IMR-90 (cell line): ENCODE measurements around the gene PON2. TPM values are rescaled to one million over a fixed set of nuclear protein-coding genes. Genes with fewer than 3 reads are reported as not detected.

ENCODE experiments used
- ATAC-seq: fragments of 200-7000 bp; cut with Tn5 transposase; 2 replicates; pipeline ENCODE4 v1.9.1; 2020; ENCODE audit warnings: low read depth, mild to moderate bottlenecking, moderate library complexity
- BruUV-seq: library from RNA; stranded (reverse); fragments of 400-500 nt; replicated peaks from 2 replicates; lab custom pipeline; 2021; lab: Mats Ljungman, UMichigan
- CTCF ChIA-PET: fragments of 300-600 bp; formaldehyde crosslinking; extraction: SDS; loops from one replicate; lab custom pipeline; 2021; ENCODE audit warnings: antibody characterized with exemption; lab: Yijun Ruan, JAX
- POLR2A ChIA-PET: fragments of 300-600 bp; sonication (Branson Sonifier 250); formaldehyde crosslinking; loops from one replicate; lab custom pipeline; 2022; ENCODE audit warnings: antibody characterized with exemption; ENCODE audit not compliant: unreplicated experiment; lab: Charles Lee
- DNase-seq: peaks from one replicate; pipeline ENCODE4 v3.0.0; 2013
- H2AFZ ChIP-seq: replicated peaks from 2 replicates; pipeline ENCODE3; 2013; ENCODE audit warnings: low read length, mild to moderate bottlenecking; ENCODE audit not compliant: poor library complexity
- H2AK5ac ChIP-seq: 2 replicates; pipeline ENCODE4 v1.6.1; 2013; ENCODE audit warnings: low read depth, low read length, inconsistent platforms
- H2AK9ac ChIP-seq: replicated peaks from 2 replicates; pipeline ENCODE3; 2013; ENCODE audit warnings: mild to moderate bottlenecking, low read depth, low read length, moderate library complexity; ENCODE audit not compliant: poor library complexity
- H2BK120ac ChIP-seq: 2 replicates; pipeline ENCODE4 v1.6.1; 2013; ENCODE audit warnings: low read depth, low read length, inconsistent platforms
- H2BK15ac ChIP-seq: 3 replicates; pipeline ENCODE4 v1.6.1; 2013; ENCODE audit warnings: low read depth, low read length, inconsistent platforms
- H2BK20ac ChIP-seq: 2 replicates; pipeline ENCODE4 v1.6.1; 2013; ENCODE audit warnings: low read depth, mild to moderate bottlenecking, inconsistent platforms, low read length, moderate library complexity
- H2BK5ac ChIP-seq: 2 replicates; pipeline ENCODE4 v1.6.1; 2013; ENCODE audit warnings: mild to moderate bottlenecking, low read depth, low read length, inconsistent platforms; ENCODE audit not compliant: poor library complexity, severe bottlenecking
- H3K14ac ChIP-seq: replicated peaks from 2 replicates; pipeline ENCODE4 v1.6.1; 2013; ENCODE audit warnings: low read depth, low read length, inconsistent platforms
- H3K18ac ChIP-seq: 2 replicates; pipeline ENCODE4 v1.6.1; 2013; ENCODE audit warnings: low read depth, low read length, control low read depth
- H3K23ac ChIP-seq: 2 replicates; pipeline ENCODE4 v1.6.1; 2013; ENCODE audit warnings: low read depth, low read length, inconsistent platforms
- H3K27ac ChIP-seq: 2 replicates; pipeline ENCODE4 v1.5.1; 2013; ENCODE audit warnings: mild to moderate bottlenecking, control low read depth, low read length; ENCODE audit not compliant: insufficient read depth
- H3K27me3 ChIP-seq: 2 replicates; pipeline ENCODE4 v1.6.1; 2013; ENCODE audit warnings: low read length; ENCODE audit not compliant: control insufficient read depth, insufficient read depth
- H3K36me3 ChIP-seq: 2 replicates; pipeline ENCODE4 v1.6.1; 2013; ENCODE audit warnings: low read length, mixed read lengths; ENCODE audit not compliant: control insufficient read depth, insufficient read depth
- H3K4ac ChIP-seq: 2 replicates; pipeline ENCODE4 v1.6.1; 2013; ENCODE audit warnings: low read depth, low read length, inconsistent platforms
- H3K4me1 ChIP-seq: 2 replicates; pipeline ENCODE4 v1.6.1; 2013; ENCODE audit warnings: low read length, mixed read lengths; ENCODE audit not compliant: control insufficient read depth, insufficient read depth
- H3K4me2 ChIP-seq: 2 replicates; pipeline ENCODE4 v1.6.1; 2013; ENCODE audit warnings: low read depth, mild to moderate bottlenecking, control low read depth, low read length, moderate library complexity
- H3K4me3 ChIP-seq: 2 replicates; pipeline ENCODE4 v1.5.1; 2013; ENCODE audit warnings: low read depth, mild to moderate bottlenecking, control low read depth, low read length, moderate library complexity; ENCODE audit not compliant: insufficient read depth
- H3K56ac ChIP-seq: 2 replicates; pipeline ENCODE4 v1.6.1; 2013; ENCODE audit warnings: low read length, inconsistent platforms; ENCODE audit not compliant: insufficient read depth; ENCODE audit errors: extremely low read depth
- H3K79me1 ChIP-seq, 2 experiments: 2 replicates each; pipeline ENCODE4 v1.6.1; 2013; ENCODE audit warnings: low read length in 2 of 2, inconsistent platforms in 1 of 2, low read depth in 1 of 2
- H3K9ac ChIP-seq: 2 replicates; pipeline ENCODE4 v1.6.1; 2013; ENCODE audit warnings: low read depth, low read length, control low read depth
- H3K9me1 ChIP-seq: 2 replicates; pipeline ENCODE4 v1.6.1; 2013; ENCODE audit warnings: low read length, inconsistent platforms; ENCODE audit not compliant: insufficient read depth
- H3K9me3 ChIP-seq: 2 replicates; pipeline ENCODE4 v1.6.1; 2013; ENCODE audit warnings: low read length; ENCODE audit not compliant: control insufficient read depth, insufficient read depth
- H4K20me1 ChIP-seq: 2 replicates; pipeline ENCODE4 v1.6.1; 2013; ENCODE audit warnings: low read length, inconsistent platforms; ENCODE audit not compliant: insufficient read depth
- H4K5ac ChIP-seq: 2 replicates; pipeline ENCODE4 v1.6.1; 2013; ENCODE audit warnings: mild to moderate bottlenecking, low read depth, low read length, control low read depth
- H4K8ac ChIP-seq, 2 experiments: 2 replicates each; pipeline ENCODE4 v1.6.1; 2013; ENCODE audit warnings: low read depth in 2 of 2, low read length in 2 of 2, control low read depth in 1 of 2, inconsistent platforms in 1 of 2
- H4K91ac ChIP-seq: 2 replicates; pipeline ENCODE4 v1.6.1; 2013; ENCODE audit warnings: low read depth, low read length, inconsistent platforms; ENCODE audit not compliant: insufficient read depth
- MAZ ChIP-seq: IDR thresholded peaks from 2 replicates; pipeline ENCODE4 v1.6.1; 2012; ENCODE audit warnings: low read depth, mild to moderate bottlenecking, low read length, improper control_type of control experiment, moderate library complexity, borderline replicate concordance
- MXI1 ChIP-seq: IDR thresholded peaks from 2 replicates; pipeline ENCODE4 v1.6.1; 2012; ENCODE audit warnings: low read depth, mild to moderate bottlenecking, low read length, moderate library complexity, borderline replicate concordance
- NFE2L2 ChIP-seq: fragments of 150-350 bp; IDR thresholded peaks from 2 replicates; pipeline ENCODE4 v1.6.1; 2016; ENCODE audit warnings: low read depth, mild to moderate bottlenecking, low read length
- RFX5 ChIP-seq: IDR thresholded peaks from 2 replicates; pipeline ENCODE4 v1.8.0; 2012; ENCODE audit warnings: low read depth, mild to moderate bottlenecking, low read length, moderate library complexity
- SMC3 ChIP-seq: fragments of 150-350 bp; IDR thresholded peaks from 2 replicates; pipeline ENCODE4 v1.6.1; 2016; ENCODE audit warnings: low read depth, mild to moderate bottlenecking, antibody characterized with exemption, low read length, moderate library complexity
- WGBS, 2 experiments: methylation state at CpG; one replicate each; pipeline versions ENCODE4 v1.1.5 to v1.1.7; 2013; ENCODE audit warnings: missing lambda C conversion rate in 2 of 2; ENCODE audit not compliant: insufficient read length in 1 of 2; ENCODE audit errors: extremely low coverage in 2 of 2; 5-methylcytosine and 5-hydroxymethylcytosine counted together
- dilution Hi-C: fragments of 300-500 bp; cut with HindIII; formaldehyde crosslinking; loops from one replicate; pipeline ENCODE4 v1.14.3; 2018; ENCODE audit warnings: low sequenced_read_pairs; ENCODE audit not compliant: unreplicated experiment
- in situ Hi-C: fragments of 300-500 bp; cut with MboI; formaldehyde crosslinking; loops from 3 replicates; pipeline ENCODE4 v1.14.3; 2019; ENCODE audit warnings: low sequenced_read_pairs, inconsistent platforms, mixed read lengths
- intact Hi-C: fragments of 100-400 bp; cut with micrococcal nuclease; formaldehyde crosslinking; loops from 2 replicates; pipeline ENCODE4 v1.10.0; 2022
- polyA plus RNA-seq, 3 experiments: library from polyadenylated mRNA; depleted of rRNA; stranded (reverse); fragments of >200 nt; gene quantifications; 2 replicates each; pipeline ENCODE4 v1.2.3, GENCODE V29; 2012; ENCODE audit warnings: low replicate concordance in 1 of 3
- total RNA-seq: library from RNA; depleted of rRNA; stranded (reverse); fragments of >200 nt; gene quantifications from 2 replicates; pipeline ENCODE4 v1.2.3, GENCODE V29; 2012
- TF ChIP-seq, protein P1 (sequence below): fragments of 150-350 bp; IDR thresholded peaks from 2 replicates; pipeline ENCODE4 v1.6.1; 2016; ENCODE audit warnings: low read depth, mild to moderate bottlenecking, low read length, moderate library complexity, borderline replicate concordance
- TF ChIP-seq, protein P2 (sequence below): conservative IDR thresholded peaks from 2 replicates; pipeline ENCODE4 v1.5.1; 2012; ENCODE audit warnings: mild to moderate bottlenecking, low read depth, low read length, improper control_type of control experiment

The PON2 gene
- total and polyA plus RNA-seq, 2 of the 4 experiments (the other 2 are of a cell fraction) = 36.2 to 65.7 TPM

- dilution Hi-C loops = no loop called here
- H3K4me3 ChIP-seq = no peak overlapping the region
- ChIA-PET POLR2A (no interaction called here), CTCF (no interaction called here)
- no peaks in the 10 kb centered on the region for H3K9me1 ChIP-seq
- no peak overlapping the region for H2AK5ac ChIP-seq
- no peak overlapping the region for H3K4me2 ChIP-seq
- no peak overlapping the region for H3K27ac ChIP-seq
- ATAC-seq (no peak), DNase-seq (no peak)
- no peaks in the 10 kb centered on the region for H4K20me1 ChIP-seq
- H3K9ac ChIP-seq = no peak overlapping the region
- H3K36me3 ChIP-seq = no peaks in the 10 kb centered on the region
- H2BK20ac ChIP-seq = no peak overlapping the region
- intact Hi-C loops = no loop called here
- H3K4ac ChIP-seq = no peak overlapping the region
- no peaks in the 10 kb centered on the region for H3K9me3 ChIP-seq
- no peak overlapping the region for H4K5ac ChIP-seq
- no peaks in the 10 kb centered on the region for H3K4me1 ChIP-seq
- in situ Hi-C loops = no loop called here
- H3K18ac ChIP-seq = no peak overlapping the region
- H4K8ac ChIP-seq = no peak overlapping the region
- no peak overlapping the region for H3K56ac ChIP-seq
- no peak overlapping the region for H2AK9ac ChIP-seq
- H2BK5ac ChIP-seq = no peak overlapping the region
- TF ChIP-seq, protein P1, sequence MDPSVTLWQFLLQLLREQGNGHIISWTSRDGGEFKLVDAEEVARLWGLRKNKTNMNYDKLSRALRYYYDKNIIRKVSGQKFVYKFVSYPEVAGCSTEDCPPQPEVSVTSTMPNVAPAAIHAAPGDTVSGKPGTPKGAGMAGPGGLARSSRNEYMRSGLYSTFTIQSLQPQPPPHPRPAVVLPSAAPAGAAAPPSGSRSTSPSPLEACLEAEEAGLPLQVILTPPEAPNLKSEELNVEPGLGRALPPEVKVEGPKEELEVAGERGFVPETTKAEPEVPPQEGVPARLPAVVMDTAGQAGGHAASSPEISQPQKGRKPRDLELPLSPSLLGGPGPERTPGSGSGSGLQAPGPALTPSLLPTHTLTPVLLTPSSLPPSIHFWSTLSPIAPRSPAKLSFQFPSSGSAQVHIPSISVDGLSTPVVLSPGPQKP = no peak
- TF ChIP-seq SMC3 = no peak
- TF ChIP-seq RFX5 = no peak
- no peak for TF ChIP-seq MXI1
- TF ChIP-seq, protein P2, sequence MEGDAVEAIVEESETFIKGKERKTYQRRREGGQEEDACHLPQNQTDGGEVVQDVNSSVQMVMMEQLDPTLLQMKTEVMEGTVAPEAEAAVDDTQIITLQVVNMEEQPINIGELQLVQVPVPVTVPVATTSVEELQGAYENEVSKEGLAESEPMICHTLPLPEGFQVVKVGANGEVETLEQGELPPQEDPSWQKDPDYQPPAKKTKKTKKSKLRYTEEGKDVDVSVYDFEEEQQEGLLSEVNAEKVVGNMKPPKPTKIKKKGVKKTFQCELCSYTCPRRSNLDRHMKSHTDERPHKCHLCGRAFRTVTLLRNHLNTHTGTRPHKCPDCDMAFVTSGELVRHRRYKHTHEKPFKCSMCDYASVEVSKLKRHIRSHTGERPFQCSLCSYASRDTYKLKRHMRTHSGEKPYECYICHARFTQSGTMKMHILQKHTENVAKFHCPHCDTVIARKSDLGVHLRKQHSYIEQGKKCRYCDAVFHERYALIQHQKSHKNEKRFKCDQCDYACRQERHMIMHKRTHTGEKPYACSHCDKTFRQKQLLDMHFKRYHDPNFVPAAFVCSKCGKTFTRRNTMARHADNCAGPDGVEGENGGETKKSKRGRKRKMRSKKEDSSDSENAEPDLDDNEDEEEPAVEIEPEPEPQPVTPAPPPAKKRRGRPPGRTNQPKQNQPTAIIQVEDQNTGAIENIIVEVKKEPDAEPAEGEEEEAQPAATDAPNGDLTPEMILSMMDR = no peak
- no peak for TF ChIP-seq MAZ
- no peak for TF ChIP-seq NFE2L2
- no peak overlapping the region for H2BK15ac ChIP-seq
- H2AFZ ChIP-seq = no peak overlapping the region
- no peak overlapping the region for H2BK120ac ChIP-seq
- no peak overlapping the region for H4K91ac ChIP-seq
- no peak overlapping the region for H3K14ac ChIP-seq
- peaks cover 13% of the 10 kb centered on the region for H3K27me3 ChIP-seq
- H3K79me1 ChIP-seq = no peaks in the 10 kb centered on the region
- H3K23ac ChIP-seq = no peak overlapping the region
- no TSS peak for BruUV-seq
- no CpG with 5 or more reads among the region's 1 CpG for WGBS, 2 experiments
Measured at GRCh38 chr7:95469187-95469586, 34.4 kb upstream of the PON2 start.
